Measurements from ENCODE around the gene ALDH8A1.
A peak's percentile ranks its signal among the peaks of the same experiment; 100 is the strongest.

ALDH8A1 gene

DNA sequence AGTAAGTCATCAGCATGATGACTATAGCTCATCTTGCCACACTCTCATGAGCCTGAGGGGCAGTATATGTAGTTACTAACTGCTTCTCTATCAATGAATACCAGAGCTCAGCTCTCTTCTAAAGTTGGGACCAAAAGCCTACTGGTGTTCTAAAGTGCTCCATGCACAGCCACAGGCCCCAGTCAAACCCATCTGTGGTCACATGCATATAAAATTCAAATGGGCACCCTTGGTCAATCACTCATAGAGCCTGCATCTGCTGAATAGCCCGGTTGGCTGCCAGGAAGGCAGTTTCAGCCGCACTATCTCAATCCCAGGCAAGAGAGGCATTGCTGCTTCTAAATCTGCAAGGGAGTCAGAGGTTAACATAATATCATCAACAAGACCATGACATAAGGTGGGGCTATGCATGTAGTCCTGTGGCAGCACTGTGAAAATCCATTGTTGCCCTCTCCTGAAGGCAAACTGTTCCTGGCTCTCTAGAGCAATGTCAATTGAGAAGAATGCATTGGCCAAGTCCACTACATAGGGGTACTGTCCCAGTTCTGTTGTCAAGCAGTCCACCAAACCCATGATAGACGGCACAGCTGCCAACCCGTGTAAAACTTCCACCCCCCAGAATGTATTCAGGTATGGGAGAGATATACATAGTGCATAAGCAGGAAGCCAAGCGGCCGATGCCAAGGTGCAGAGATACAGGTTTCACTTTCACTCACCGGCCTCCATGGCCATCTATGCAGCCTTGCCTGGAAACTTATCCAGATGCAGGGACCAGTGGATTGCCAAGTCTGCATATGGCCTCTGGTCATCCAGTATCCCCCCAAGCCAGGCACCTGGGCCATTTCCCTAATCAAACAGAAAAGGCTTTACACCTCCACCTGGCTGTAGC lies 76.2 kb downstream of the ALDH8A1 start:
- peak overlapping the region; percentile 64 for H3K27ac Mint-ChIP-seq (ENCODE audit: low read depth)
- peak overlapping the region; percentile 51 for H3K4me3 Mint-ChIP-seq
- H3K36me3 Mint-ChIP-seq (ENCODE audit: insufficient read depth) = no peaks in the 10 kb centered on the region
- no peaks in the 10 kb centered on the region for H3K27me3 Mint-ChIP-seq
- ATAC-seq (replicated peaks; ENCODE audit: extremely low read depth, poor library complexity, severe bottlenecking) (peak; percentile 52), DNase-seq (ENCODE audit: low spot score in 2 of 2) (no peak)
- peaks cover 20% of the 10 kb centered on the region for H3K4me1 Mint-ChIP-seq
- peaks cover 6% of the 10 kb centered on the region for H3K9me3 Mint-ChIP-seq

DNA sequence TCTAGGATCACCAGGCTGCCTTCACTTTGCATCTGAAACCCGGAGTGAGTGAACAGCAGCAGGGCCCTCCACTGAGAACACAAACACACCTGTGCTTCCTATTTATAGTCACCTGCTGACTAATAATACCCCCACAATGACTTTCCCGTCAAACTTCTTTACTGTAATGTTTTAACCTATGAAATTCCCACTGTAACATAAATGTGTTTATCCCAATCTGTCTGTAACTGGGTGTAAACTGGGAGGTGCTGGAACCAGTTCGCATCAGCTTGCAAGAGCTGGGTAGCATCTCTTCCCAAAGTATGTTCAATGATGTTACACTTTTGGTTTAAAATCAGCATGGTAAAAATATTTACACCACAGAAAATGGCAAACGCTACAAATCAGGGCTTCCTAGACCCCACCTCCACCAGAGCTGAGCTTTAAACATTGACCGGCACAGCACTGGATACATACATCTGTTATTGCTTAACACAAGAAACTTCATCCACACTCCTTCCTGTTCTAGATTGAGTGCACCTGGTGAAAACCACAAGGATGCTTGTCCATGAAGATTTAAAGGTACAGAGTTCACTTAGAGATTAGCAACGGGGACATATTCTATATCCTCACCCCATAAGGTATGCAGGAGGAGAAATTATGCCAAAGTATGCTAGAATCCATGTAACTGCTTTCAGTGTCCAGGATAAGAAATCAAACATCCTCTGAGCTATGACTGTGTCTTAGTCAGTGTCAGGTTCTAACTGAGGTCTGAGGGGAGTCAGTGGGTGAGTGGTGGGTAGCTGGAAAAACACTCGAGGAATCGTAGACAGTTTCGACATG lies 79.0 kb downstream of the ALDH8A1 start:
- H3K27me3 Mint-ChIP-seq = no peaks in the 10 kb centered on the region
- peaks cover 6% of the 10 kb centered on the region for H3K9me3 Mint-ChIP-seq
- no peak for ATAC-seq (replicated peaks; ENCODE audit: extremely low read depth, poor library complexity, severe bottlenecking)
- DNase-seq (ENCODE audit: low spot score in 2 of 2) = no peak
- no peak overlapping the region for H3K4me3 Mint-ChIP-seq
- no peak overlapping the region for H3K27ac Mint-ChIP-seq (ENCODE audit: low read depth)
- H3K36me3 Mint-ChIP-seq (ENCODE audit: insufficient read depth) = no peaks in the 10 kb centered on the region
- peaks cover 20% of the 10 kb centered on the region for H3K4me1 Mint-ChIP-seq

DNA sequence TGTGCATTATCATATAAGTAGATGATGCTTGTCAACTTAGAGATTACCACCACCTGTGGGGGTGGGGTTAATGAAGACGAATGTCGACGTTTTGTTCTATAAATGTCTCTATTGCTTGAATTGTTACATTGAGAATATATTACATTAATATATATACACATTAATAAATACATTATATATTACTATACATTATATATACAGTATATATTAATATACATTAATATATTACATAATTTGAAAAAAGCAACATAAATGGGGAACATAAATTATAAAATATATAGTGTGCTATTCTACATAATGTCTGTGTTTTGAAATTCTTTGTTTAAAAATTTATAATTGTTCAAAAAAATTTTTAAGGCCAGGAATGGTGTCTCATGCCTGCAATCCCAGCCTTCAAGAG lies 81.1 kb downstream of the ALDH8A1 start:
- Mint-ChIP-seq H3K9me3 (no peaks in the 10 kb centered on the region), H3K36me3 (ENCODE audit: insufficient read depth) (no peaks in the 10 kb centered on the region), H3K27ac (ENCODE audit: low read depth) (no peak overlapping the region), H3K4me1 (peaks cover 12% of the 10 kb centered on the region), H3K27me3 (no peaks in the 10 kb centered on the region), H3K4me3 (no peak overlapping the region)
- no peak for DNase-seq (ENCODE audit: low spot score in 2 of 2)
- no peak for ATAC-seq (replicated peaks; ENCODE audit: extremely low read depth, poor library complexity, severe bottlenecking)

All from central memory CD8-positive, alpha-beta T cell (primary cell).